ENCODE results near the gene DYRK1A. TPM values are rescaled to one million over a fixed set of nuclear protein-coding genes. Genes with fewer than 3 reads are reported as not detected.
A peak's percentile ranks its signal among the peaks of the same experiment; 100 is the strongest.

The DYRK1A gene
- total and polyA plus RNA-seq, 2 of the 13 experiments (the other 11 are each of a cell fraction or from before 2014, with no cell fraction given), result 24.6 to 34.2 TPM

DNA sequence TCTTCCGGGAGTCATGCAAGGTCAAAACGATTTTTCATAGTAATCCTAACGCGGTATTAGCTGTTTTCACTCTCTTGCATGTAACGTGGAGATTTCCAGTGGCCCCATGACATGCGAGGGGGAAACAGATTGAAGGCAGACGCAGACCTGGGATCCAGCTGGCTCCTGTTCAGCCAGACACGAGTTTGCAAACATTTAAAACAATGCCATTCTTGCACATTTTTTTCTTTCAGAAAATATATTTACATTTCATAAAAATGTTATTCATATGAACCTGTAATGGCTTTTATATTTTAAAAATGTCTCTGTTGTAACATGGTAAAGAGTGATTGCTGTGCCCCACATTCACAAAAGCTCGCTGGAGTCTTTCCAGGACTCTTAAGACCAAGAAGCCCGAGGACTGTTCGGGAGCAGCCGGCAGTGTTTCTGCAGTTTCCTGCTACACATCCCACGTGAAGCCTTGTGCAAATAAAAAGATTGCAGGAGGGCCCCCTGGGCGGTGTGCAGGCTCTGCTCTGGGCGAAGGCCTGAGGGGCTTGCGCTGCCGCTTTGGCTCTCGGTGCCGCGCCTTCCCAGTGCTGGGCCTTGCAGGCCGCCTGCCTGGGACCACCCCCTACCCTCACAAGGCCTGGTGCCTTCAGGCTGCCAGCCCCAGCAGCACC is 184.9 kb downstream of the DYRK1A start:
- no TSS peak for BruUV-seq (replicated peaks)
- in situ Hi-C loops (cut with HindIII; ENCODE audit: extremely low pct_ligation_motif_present, low pct_unique_long_range_greater_than_20kb), result no loop called here
- Histone ChIP-seq H3K27ac (ENCODE audit: extremely low read length, insufficient read depth, low read length) (no peak overlapping the region), H3K36me3 (replicated peaks in 1 of 2; ENCODE audit: control insufficient read depth in 1 of 2, insufficient read depth in 2 of 2, low read length in 2 of 2) (no peaks in the 10 kb centered on the region), H4K20me1 (ENCODE audit: insufficient read depth, low read length) (no peaks in the 10 kb centered on the region), H3K4me1 (ENCODE audit: insufficient read depth, low read length) (peaks cover 38% of the 10 kb centered on the region), H3K4me2 (ENCODE audit: low read depth, low read length) (peak overlapping the region; percentile 90), H3K9me3 (ENCODE audit: low read length) (no peaks in the 10 kb centered on the region), H3K79me2 (ENCODE audit: insufficient read depth, low read length) (no peaks in the 10 kb centered on the region), H2AFZ (ENCODE audit: low read length) (no peak overlapping the region), H3K4me3 (replicated peaks in 1 of 3; ENCODE audit: insufficient read depth in 1 of 3, low read depth in 2 of 3, low read length in 3 of 3) (peak overlapping the region; percentile 22 to 66 (median 32); a peak in 5 of 6 replicates), H3K9ac (ENCODE audit: insufficient read depth, low read depth, low read length) (peak overlapping the region; percentile 21; the same call in 1 of the 2 replicates), H3K27me3 (ENCODE audit: control insufficient read depth in 1 of 2, insufficient read depth in 2 of 2, low read length in 2 of 2) (no peaks in the 10 kb centered on the region; a peak in 2 of 5 replicates)
- ChIA-PET CTCF (ENCODE audit: low intra/inter-chr PET ratio, low total read pairs) (no interaction called here), POLR2A (interaction anchor here (2.2 kb wide), 1 partner anchor 13 kb away, joined by 9 read pairs; no protein-coding TSS in a partner anchor)
- DNase-seq (ENCODE audit: low spot score), result peak; percentile 53
- no peak for FAIRE-seq
- intact Hi-C loops (cut with micrococcal nuclease; ENCODE audit: unreplicated experiment), result no loop called here
- WGBS (ENCODE audit: low lambda C conversion rate), result 11% methylated on average over 13 of the region's 21 CpGs
- ATAC-seq, result peak; percentile 92
- TF ChIP-seq, protein P1, sequence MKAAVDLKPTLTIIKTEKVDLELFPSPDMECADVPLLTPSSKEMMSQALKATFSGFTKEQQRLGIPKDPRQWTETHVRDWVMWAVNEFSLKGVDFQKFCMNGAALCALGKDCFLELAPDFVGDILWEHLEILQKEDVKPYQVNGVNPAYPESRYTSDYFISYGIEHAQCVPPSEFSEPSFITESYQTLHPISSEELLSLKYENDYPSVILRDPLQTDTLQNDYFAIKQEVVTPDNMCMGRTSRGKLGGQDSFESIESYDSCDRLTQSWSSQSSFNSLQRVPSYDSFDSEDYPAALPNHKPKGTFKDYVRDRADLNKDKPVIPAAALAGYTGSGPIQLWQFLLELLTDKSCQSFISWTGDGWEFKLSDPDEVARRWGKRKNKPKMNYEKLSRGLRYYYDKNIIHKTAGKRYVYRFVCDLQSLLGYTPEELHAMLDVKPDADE (CRISPR knock-in tag; IDR thresholded peaks at IDR 0.05), result no peak
- TF ChIP-seq, protein P2, sequence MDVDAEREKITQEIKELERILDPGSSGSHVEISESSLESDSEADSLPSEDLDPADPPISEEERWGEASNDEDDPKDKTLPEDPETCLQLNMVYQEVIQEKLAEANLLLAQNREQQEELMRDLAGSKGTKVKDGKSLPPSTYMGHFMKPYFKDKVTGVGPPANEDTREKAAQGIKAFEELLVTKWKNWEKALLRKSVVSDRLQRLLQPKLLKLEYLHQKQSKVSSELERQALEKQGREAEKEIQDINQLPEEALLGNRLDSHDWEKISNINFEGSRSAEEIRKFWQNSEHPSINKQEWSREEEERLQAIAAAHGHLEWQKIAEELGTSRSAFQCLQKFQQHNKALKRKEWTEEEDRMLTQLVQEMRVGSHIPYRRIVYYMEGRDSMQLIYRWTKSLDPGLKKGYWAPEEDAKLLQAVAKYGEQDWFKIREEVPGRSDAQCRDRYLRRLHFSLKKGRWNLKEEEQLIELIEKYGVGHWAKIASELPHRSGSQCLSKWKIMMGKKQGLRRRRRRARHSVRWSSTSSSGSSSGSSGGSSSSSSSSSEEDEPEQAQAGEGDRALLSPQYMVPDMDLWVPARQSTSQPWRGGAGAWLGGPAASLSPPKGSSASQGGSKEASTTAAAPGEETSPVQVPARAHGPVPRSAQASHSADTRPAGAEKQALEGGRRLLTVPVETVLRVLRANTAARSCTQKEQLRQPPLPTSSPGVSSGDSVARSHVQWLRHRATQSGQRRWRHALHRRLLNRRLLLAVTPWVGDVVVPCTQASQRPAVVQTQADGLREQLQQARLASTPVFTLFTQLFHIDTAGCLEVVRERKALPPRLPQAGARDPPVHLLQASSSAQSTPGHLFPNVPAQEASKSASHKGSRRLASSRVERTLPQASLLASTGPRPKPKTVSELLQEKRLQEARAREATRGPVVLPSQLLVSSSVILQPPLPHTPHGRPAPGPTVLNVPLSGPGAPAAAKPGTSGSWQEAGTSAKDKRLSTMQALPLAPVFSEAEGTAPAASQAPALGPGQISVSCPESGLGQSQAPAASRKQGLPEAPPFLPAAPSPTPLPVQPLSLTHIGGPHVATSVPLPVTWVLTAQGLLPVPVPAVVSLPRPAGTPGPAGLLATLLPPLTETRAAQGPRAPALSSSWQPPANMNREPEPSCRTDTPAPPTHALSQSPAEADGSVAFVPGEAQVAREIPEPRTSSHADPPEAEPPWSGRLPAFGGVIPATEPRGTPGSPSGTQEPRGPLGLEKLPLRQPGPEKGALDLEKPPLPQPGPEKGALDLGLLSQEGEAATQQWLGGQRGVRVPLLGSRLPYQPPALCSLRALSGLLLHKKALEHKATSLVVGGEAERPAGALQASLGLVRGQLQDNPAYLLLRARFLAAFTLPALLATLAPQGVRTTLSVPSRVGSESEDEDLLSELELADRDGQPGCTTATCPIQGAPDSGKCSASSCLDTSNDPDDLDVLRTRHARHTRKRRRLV (CRISPR knock-in tag; IDR thresholded peaks at IDR 0.05), result no peak
- TF ChIP-seq MYNN (CRISPR knock-in tag; IDR thresholded peaks at IDR 0.05; ENCODE audit: low read depth) (no peak), SALL1 (CRISPR knock-in tag; IDR thresholded peaks at IDR 0.05) (peak; percentile 37; the same call in 1 of the 2 replicates), ZFP62 (CRISPR knock-in tag; IDR thresholded peaks at IDR 0.05) (no peak), TEAD3 (CRISPR knock-in tag; optimal IDR thresholded peaks at IDR 0.05; ENCODE audit: borderline replicate concordance) (peak; percentile 42), SRSF1 (optimal IDR thresholded peaks at IDR 0.05; ENCODE audit: low read depth, low read length) (peak; percentile 32), ZNF263 (CRISPR knock-in tag; IDR thresholded peaks at IDR 0.05) (no peak), NR2C2 (CRISPR knock-in tag; IDR thresholded peaks at IDR 0.05; ENCODE audit: borderline replicate concordance) (no peak), KDM3A (CRISPR knock-in tag; IDR thresholded peaks at IDR 0.05; ENCODE audit: low read depth) (no peak), ZSCAN25 (CRISPR knock-in tag; IDR thresholded peaks at IDR 0.05) (no peak), MED8 (CRISPR knock-in tag; IDR thresholded peaks at IDR 0.05; ENCODE audit: insufficient replicate concordance) (no peak), IRF2 (CRISPR knock-in tag; IDR thresholded peaks at IDR 0.05) (0 out of 2 replicates have a peak, but pooled peaks have one; percentile 20), RCOR2 (CRISPR knock-in tag; IDR thresholded peaks at IDR 0.05) (no peak), ZBTB7B (CRISPR knock-in tag; IDR thresholded peaks at IDR 0.05) (peak; percentile 81)
- TF ChIP-seq, protein P3, sequence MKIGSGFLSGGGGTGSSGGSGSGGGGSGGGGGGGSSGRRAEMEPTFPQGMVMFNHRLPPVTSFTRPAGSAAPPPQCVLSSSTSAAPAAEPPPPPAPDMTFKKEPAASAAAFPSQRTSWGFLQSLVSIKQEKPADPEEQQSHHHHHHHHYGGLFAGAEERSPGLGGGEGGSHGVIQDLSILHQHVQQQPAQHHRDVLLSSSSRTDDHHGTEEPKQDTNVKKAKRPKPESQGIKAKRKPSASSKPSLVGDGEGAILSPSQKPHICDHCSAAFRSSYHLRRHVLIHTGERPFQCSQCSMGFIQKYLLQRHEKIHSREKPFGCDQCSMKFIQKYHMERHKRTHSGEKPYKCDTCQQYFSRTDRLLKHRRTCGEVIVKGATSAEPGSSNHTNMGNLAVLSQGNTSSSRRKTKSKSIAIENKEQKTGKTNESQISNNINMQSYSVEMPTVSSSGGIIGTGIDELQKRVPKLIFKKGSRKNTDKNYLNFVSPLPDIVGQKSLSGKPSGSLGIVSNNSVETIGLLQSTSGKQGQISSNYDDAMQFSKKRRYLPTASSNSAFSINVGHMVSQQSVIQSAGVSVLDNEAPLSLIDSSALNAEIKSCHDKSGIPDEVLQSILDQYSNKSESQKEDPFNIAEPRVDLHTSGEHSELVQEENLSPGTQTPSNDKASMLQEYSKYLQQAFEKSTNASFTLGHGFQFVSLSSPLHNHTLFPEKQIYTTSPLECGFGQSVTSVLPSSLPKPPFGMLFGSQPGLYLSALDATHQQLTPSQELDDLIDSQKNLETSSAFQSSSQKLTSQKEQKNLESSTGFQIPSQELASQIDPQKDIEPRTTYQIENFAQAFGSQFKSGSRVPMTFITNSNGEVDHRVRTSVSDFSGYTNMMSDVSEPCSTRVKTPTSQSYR (CRISPR knock-in tag; IDR thresholded peaks at IDR 0.05; ENCODE audit: borderline replicate concordance), result no peak
